Measurements from ENCODE around the gene SCFD2. TPM values are rescaled to one million over a fixed set of nuclear protein-coding genes. Genes with fewer than 3 reads are reported as not detected.
"Not testable (repeated sequence)": the region's sequence is repeated elsewhere in the genome, so short reads cannot be mapped to it uniquely, and the experiment has no call there.

Gene SCFD2
- total and polyA plus RNA-seq, 2 donors (not counting 3 experiments of a cell fraction or from before 2014, with no cell fraction given): 12.3 to 22.8 TPM

DNA sequence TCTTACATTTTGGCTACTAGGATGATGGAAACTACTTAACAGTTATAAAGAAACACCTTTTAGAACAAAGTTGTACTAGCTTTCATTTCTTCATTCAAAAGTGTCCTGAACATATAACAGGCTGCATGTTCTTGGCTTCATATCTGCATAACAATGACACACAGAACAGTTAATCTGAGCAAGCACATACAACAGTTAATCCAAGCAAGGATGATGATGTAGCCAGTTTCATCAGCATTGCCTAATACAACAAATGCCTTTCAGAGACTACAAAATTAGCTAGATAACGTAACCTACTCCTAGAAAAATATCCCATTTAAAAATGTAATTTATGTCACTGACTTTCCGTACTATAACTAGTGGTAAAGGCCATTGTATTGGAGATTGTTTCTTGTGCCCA lies 182.1 kb downstream of the SCFD2 start:
- no TSS peak for BruUV-seq (replicated peaks)
- H3K9me1 ChIP-seq (replicated peaks; ENCODE audit: control insufficient read depth, extremely low read depth, insufficient read depth, low read length): no peaks in the 10 kb centered on the region
- H3K4me3 ChIP-seq (replicated peaks in 1 of 3; ENCODE audit: insufficient read depth in 1 of 3, low read depth in 1 of 3, low read length in 3 of 3): no peak overlapping the region
- TF ChIP-seq POLR2A (IDR thresholded peaks at IDR 0.05; ENCODE audit: low read depth, low read length) (no peak), GATA2 (IDR thresholded peaks at IDR 0.05; ENCODE audit: insufficient read depth, insufficient read length, low read depth, low read length) (no peak), EZH2 (IDR thresholded peaks at IDR 0.05; ENCODE audit: borderline replicate concordance, low read depth, low read length, severe bottlenecking) (no peak), POLR2AphosphoS5 (IDR thresholded peaks at IDR 0.05; ENCODE audit: insufficient read depth, low read depth, low read length) (no peak), JUN (IDR thresholded peaks at IDR 0.05; ENCODE audit: borderline replicate concordance, insufficient read depth, insufficient read length, low read depth) (no peak), FOS (IDR thresholded peaks at IDR 0.05; ENCODE audit: borderline replicate concordance, insufficient read depth, low read length) (no peak)
- TF ChIP-seq, protein P1, sequence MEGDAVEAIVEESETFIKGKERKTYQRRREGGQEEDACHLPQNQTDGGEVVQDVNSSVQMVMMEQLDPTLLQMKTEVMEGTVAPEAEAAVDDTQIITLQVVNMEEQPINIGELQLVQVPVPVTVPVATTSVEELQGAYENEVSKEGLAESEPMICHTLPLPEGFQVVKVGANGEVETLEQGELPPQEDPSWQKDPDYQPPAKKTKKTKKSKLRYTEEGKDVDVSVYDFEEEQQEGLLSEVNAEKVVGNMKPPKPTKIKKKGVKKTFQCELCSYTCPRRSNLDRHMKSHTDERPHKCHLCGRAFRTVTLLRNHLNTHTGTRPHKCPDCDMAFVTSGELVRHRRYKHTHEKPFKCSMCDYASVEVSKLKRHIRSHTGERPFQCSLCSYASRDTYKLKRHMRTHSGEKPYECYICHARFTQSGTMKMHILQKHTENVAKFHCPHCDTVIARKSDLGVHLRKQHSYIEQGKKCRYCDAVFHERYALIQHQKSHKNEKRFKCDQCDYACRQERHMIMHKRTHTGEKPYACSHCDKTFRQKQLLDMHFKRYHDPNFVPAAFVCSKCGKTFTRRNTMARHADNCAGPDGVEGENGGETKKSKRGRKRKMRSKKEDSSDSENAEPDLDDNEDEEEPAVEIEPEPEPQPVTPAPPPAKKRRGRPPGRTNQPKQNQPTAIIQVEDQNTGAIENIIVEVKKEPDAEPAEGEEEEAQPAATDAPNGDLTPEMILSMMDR (IDR thresholded peaks at IDR 0.05; ENCODE audit: extremely low read depth in 1 of 2, insufficient read depth in 1 of 2, low read depth in 1 of 2, low read length in 2 of 2): no peak
- TF ChIP-seq, protein P2, sequence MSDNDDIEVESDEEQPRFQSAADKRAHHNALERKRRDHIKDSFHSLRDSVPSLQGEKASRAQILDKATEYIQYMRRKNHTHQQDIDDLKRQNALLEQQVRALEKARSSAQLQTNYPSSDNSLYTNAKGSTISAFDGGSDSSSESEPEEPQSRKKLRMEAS (IDR thresholded peaks at IDR 0.05; ENCODE audit: insufficient read depth, insufficient read length): no peak
- dilution Hi-C loops (cut with MboI; ENCODE audit: extremely low pct_ligation_motif_present, low sequenced_read_pairs) (no loop called here), intact Hi-C loops (cut with micrococcal nuclease) (no loop called here)
- POLR2A ChIA-PET: no interaction called here
- H2AFZ ChIP-seq (ENCODE audit: low read depth, low read length): no peak overlapping the region
- no peaks in the 10 kb centered on the region for H3K9me3 ChIP-seq (replicated peaks; ENCODE audit: control insufficient read depth, insufficient read depth, low read length)
- H3K27ac ChIP-seq (ENCODE audit: insufficient read depth, low read depth, low read length): no peak overlapping the region
- H4K20me1 ChIP-seq (replicated peaks; ENCODE audit: control insufficient read depth, extremely low read depth, insufficient read depth, low read length): no peaks in the 10 kb centered on the region
- CTCF ChIA-PET: no interaction called here
- H3K9ac ChIP-seq (replicated peaks; ENCODE audit: extremely low read depth, insufficient read depth, low read length): no peak overlapping the region
- DNase-seq (ENCODE audit: low read depth, low spot score): no peak
- no peaks in the 10 kb centered on the region for H3K27me3 ChIP-seq (ENCODE audit: control insufficient read depth in 2 of 2, insufficient read depth in 2 of 2, low read length in 2 of 2)
- H3K4me2 ChIP-seq (ENCODE audit: insufficient read depth, low read length): no peak overlapping the region
- no peaks in the 10 kb centered on the region for H3K36me3 ChIP-seq (ENCODE audit: control insufficient read depth in 2 of 2, extremely low read depth in 1 of 2, insufficient read depth in 2 of 2, low read length in 2 of 2)
- FAIRE-seq: no peak
- no peaks in the 10 kb centered on the region for H3K79me2 ChIP-seq (ENCODE audit: control insufficient read depth, insufficient read depth, low read length)
- no peaks in the 10 kb centered on the region for H3K4me1 ChIP-seq (ENCODE audit: control insufficient read depth, extremely low read depth, insufficient read depth, low read length)

- H3K9ac ChIP-seq (replicated peaks; ENCODE audit: extremely low read depth, insufficient read depth, low read length): not testable (repeated sequence)
These were observed 188.1 kb downstream of the SCFD2 start for GRCh38 chr4:53177751-53178150.

More at GRCh38 chr4:53177751-53178150, 188.1 kb downstream of the SCFD2 start:
- intact Hi-C loops (cut with micrococcal nuclease); H3K9me1 ChIP-seq (replicated peaks; ENCODE audit: control insufficient read depth, extremely low read depth, insufficient read depth, low read length); DNase-seq (ENCODE audit: low read depth, low spot score); dilution Hi-C loops (cut with MboI; ENCODE audit: extremely low pct_ligation_motif_present, low sequenced_read_pairs); H3K27me3 ChIP-seq (ENCODE audit: control insufficient read depth in 2 of 2, insufficient read depth in 2 of 2, low read length in 2 of 2); CTCF ChIA-PET; H3K27ac ChIP-seq (ENCODE audit: insufficient read depth, low read depth, low read length); H4K20me1 ChIP-seq (replicated peaks; ENCODE audit: control insufficient read depth, extremely low read depth, insufficient read depth, low read length); H2AFZ ChIP-seq (ENCODE audit: low read depth, low read length); H3K79me2 ChIP-seq (ENCODE audit: control insufficient read depth, insufficient read depth, low read length); POLR2A ChIA-PET; BruUV-seq (replicated peaks); H3K4me3 ChIP-seq (replicated peaks in 1 of 3; ENCODE audit: insufficient read depth in 1 of 3, low read depth in 1 of 3, low read length in 3 of 3); H3K9me3 ChIP-seq (replicated peaks; ENCODE audit: control insufficient read depth, insufficient read depth, low read length); H3K4me1 ChIP-seq (ENCODE audit: control insufficient read depth, extremely low read depth, insufficient read depth, low read length); FAIRE-seq; H3K36me3 ChIP-seq (ENCODE audit: control insufficient read depth in 2 of 2, extremely low read depth in 1 of 2, insufficient read depth in 2 of 2, low read length in 2 of 2); H3K4me2 ChIP-seq (ENCODE audit: insufficient read depth, low read length): not testable (repeated sequence)
